Measurements from ENCODE around the gene WDR5. TPM values are rescaled to one million over a fixed set of nuclear protein-coding genes. Genes with fewer than 3 reads are reported as not detected.
A peak's percentile ranks its signal among the peaks of the same experiment; 100 is the strongest.

The WDR5 gene
- total RNA-seq, 1 experiment from 2014 or later = 36.2 TPM

DNA sequence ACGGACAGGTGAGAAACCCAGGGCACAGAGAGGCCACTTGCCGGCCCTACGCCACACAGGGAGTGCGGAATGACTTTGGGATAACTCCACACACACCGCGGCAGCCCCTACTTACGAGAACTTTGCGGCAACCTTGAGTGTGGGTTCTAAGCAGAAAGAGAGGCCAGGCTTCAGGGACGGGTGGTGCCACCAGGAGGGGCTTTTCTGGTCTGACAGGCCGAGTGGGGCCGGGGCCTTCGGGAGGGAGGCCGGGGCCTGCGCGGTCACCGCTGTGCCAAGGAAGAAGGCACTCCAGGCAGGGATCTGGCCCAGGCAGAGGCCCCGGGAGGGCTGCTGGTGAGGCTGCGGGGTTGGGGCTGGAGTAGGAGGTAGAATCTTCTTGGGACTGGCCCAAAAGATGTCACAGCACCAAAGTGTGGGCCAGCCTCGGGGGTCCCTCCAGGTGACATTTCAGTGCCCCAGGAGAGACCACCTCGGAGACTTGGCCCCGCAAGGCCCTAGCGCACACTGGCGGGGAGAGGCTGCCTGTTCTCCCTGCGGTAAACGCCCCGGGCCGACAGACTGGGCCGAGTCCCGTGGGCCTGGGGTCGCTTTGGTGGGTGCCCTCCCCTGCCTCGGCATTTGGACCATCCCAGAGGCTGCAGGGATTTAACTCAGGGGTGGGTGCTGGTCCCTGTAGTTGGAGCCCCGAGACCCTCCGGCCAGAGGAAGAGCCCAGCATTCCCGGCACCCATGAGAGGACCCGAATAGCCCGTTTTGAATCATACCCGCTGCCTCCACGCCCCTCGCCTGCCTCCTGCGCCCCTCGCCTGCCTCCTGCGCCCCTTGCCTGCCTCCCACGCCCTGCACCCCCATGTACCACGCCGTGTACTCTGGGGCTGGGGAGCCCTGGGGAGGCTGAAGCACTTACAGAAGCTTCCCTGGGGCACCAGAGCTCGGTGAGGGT lies 37.5 kb downstream of the WDR5 start:
- no peak for DNase-seq (ENCODE audit: low read depth)

- DNase-seq (ENCODE audit: low read depth) = no peak
These were observed 38.2 kb downstream of the WDR5 start for GRCh38 chr9:134174073-134174449.

GRCh38 chr9:134174526-134175290 lies 38.8 kb downstream of the WDR5 start:
- DNase-seq (ENCODE audit: low read depth) = no peak

- no peak for DNase-seq (ENCODE audit: low read depth)
These were observed 39.5 kb downstream of the WDR5 start for GRCh38 chr9:134175291-134175807.

GRCh38 chr9:134175808-134176598 lies 40.1 kb downstream of the WDR5 start:
- no peak for DNase-seq (ENCODE audit: low read depth)

- no peak for DNase-seq (ENCODE audit: low read depth)
These were observed 40.7 kb downstream of the WDR5 start for GRCh38 chr9:134176599-134176968.

GRCh38 chr9:134177186-134177585 lies 41.3 kb downstream of the WDR5 start:
- no peak for DNase-seq (ENCODE audit: low read depth)

GRCh38 chr9:134177624-134178393 lies 41.9 kb downstream of the WDR5 start:
- DNase-seq (ENCODE audit: low read depth) = no peak

DNA sequence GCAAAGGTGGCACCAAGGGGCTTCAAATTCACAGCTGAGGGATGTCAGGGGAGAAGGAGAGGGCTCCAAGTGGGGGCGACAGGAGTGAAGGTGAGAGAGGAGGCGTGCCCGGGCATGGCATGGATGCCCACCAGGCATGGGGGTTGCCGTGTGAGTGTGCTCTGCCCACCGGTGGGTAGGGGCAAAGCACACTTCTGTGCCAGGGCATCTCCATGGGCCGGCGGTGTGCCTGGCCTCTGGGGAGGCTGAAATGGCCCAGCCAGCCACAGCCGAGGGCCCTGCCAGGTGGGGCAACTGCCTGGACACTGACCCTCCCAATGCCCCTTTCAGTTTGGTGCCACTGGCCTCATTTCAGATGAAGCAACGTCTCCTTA lies 42.5 kb downstream of the WDR5 start:
- DNase-seq (ENCODE audit: low read depth) = no peak

GRCh38 chr9:134178768-134179551 lies 43.1 kb downstream of the WDR5 start:
- DNase-seq (ENCODE audit: low read depth) = peak; percentile 22

DNA sequence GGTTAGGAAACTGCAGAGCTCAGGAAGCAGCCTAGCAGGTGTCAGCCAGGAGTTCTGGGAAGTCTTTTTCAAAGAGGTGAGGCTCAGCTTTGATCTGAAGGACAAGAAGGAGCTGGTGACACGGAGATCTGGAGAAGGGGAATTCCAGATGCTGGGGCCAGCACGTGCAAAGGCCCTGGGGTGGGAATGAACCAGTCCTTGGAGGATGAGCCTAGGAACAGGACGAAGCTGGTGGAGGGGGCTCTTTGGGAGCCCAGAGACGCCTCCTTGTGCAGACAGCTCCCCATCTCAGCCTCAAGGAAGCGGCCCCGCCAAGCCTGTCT lies 43.7 kb downstream of the WDR5 start:
- no peak for DNase-seq (ENCODE audit: low read depth)

DNA sequence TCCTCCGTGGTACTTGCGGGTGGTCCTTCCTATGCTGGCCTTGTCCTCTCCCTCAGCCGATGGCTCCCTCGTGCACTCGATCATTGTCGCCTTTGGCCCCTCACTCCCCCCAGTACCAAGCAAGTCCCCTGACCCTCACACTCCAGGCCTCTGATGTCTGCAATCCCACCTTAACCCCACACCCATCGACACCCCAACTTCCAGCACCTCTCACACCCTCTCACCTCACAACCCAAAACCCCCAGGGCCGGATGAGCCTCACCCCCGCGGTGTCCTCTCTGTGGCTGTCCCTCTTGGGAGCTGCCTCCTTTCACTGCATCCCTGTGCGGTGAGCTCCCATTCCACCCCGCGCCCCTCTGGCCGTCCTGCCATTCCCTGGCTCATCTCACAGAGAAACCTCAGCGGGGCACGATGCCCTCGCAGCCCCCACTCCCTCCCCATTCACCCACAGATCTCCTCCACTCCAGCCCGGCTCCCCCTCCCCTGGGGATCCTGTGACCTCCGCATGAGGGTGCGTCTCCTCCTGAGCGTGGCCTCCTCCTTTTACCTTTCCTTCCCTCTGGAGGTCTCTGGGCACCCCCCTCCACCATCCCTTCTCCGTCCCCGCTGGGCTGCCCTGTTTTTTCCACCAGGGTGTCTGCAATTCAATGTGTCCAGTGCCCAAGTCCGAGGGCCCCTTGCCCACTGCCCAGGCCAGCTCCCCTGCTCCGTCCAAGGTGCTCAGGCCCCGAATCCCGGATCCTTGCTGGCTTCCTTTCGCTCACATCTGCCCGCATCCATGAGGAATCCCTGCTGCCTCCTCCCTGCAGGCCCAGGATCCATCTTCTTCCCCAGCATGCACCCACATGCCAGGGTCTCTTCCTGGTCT lies 44.3 kb downstream of the WDR5 start:
- DNase-seq (ENCODE audit: low read depth) = no peak

- no peak for DNase-seq (ENCODE audit: low read depth)
These were observed 45.1 kb downstream of the WDR5 start for GRCh38 chr9:134180786-134181647.

DNA sequence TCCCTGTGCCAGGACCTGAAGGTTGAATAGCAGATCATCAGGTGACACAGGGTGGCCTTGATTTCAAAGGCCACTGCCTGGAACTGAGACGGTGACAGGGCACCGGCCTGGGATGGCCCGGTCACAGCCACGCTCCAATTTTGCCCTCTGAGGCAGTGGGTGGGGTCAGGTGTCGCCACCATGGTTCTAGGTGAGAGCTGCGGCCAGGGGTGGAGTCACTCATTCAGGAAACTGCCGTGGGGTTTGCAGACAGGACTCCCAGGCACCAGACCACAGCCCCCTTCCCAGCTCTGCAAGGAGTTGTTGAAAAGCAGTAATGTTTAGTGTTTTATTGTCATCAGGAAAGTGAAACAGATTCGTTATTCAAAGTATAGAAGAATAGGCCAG lies 45.8 kb downstream of the WDR5 start:
- DNase-seq (ENCODE audit: low read depth) = no peak

DNA sequence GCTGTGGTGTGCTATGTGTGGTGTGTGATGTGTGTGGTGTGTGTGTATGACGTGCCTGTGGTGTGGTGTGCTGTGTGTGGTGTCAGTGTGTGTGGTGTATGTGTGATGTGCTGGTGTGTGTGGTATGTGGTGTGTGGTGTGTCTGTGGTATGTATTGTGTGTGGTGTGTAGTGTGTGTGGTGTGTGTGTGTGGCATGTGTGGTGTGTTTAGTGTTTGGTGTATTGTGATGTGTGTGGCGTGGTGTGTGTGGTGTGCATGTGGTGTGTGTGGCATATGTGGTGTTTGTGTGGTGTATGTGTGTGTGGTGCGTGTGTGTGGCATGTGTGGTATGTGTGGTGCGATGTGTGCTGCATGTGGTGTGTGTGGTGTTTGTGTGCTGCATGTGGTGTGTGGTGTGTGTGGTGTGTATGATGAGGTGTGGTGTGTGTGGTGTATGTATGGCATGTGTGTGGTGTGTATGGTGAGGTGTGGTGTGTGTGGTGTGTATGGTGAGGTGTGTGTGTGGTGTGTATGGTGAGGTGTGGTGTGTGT lies 46.7 kb downstream of the WDR5 start:
- DNase-seq (ENCODE audit: low read depth) = no peak

DNA sequence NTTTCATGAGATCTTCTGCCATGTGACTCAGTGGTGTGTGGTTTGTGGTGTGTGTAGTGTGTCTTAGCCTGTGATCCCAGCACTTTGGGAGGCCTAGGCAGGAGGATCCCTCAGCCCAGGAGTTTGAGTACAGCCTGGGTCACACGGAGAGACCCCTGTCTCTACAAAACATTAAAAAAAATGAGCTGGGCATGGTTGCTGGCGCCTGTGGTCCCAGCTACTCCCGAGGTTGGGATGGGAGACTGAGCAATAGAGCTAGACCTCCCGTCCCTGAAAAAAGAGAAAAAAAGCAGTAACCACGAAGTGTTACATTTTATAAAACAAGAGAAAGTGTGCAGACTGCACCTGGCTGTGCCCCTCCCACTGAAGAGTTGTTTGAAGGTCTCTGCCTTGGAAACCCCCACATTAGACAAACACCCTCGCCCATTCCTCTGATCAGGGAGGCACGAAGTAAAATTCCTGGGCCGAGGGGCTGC lies 49.7 kb downstream of the WDR5 start:
- DNase-seq (ENCODE audit: low read depth) = peak; percentile 45

- no peak for DNase-seq (ENCODE audit: low read depth)
These were observed 50.7 kb downstream of the WDR5 start for GRCh38 chr9:134186471-134187109.

- DNase-seq (ENCODE audit: low read depth) = no peak
These were observed 51.2 kb downstream of the WDR5 start for GRCh38 chr9:134187110-134187531.
